HEK293T (cell line): Measurements from ENCODE around the gene CTSA.

Experiments used
- CTBP1 ChIP-seq: fragments of 450-650 bp; IDR thresholded peaks from 2 replicates; pipeline ENCODE4 v1.6.1; 2016; ENCODE audit warnings: borderline replicate concordance
- FOXM1 ChIP-seq: fragments of 450-650 bp; IDR thresholded peaks from 2 replicates; pipeline ENCODE4 v1.6.1; 2017; ENCODE audit warnings: mild to moderate bottlenecking, borderline replicate concordance
- HDGF ChIP-seq: fragments of 450-650 bp; IDR thresholded peaks from 2 replicates; pipeline ENCODE4 v1.6.1; 2017; ENCODE audit warnings: antibody characterized with exemption, borderline replicate concordance
- NFRKB ChIP-seq: fragments of 450-650 bp; IDR thresholded peaks from 2 replicates; pipeline ENCODE4 v1.6.1; 2016; ENCODE audit warnings: mild to moderate bottlenecking, moderate library complexity
- SP1 ChIP-seq: fragments of 450-650 bp; IDR thresholded peaks from 2 replicates; pipeline ENCODE4 v1.6.1; 2017
- SUZ12 ChIP-seq: fragments of 450-650 bp; IDR thresholded peaks from 2 replicates; pipeline ENCODE4 v1.6.1; 2016; ENCODE audit warnings: mild to moderate bottlenecking
- TARDBP ChIP-seq: fragments of 450-650 bp; IDR thresholded peaks from 2 replicates; pipeline ENCODE4 v1.6.1; 2016

DNA sequence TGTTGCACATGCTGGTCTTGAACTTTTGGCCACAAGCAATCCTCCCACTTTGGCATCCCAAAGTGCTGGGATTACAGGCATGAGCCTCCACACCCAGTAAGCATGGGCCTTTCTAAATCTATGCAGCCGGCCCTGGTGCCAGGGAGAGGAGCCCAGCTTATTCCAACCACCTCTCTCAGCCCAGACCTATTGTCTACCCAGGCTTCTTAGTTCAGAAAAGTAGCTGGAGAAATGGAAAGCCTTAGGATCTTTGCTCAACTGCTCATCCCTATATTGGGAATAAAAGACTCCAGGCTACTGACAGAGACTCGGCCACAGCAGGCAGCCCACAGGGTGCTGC, 35.6 kb downstream of the CTSA start:
- TF ChIP-seq CTBP1, result no peak
- no peak for TF ChIP-seq NFRKB
- TF ChIP-seq TARDBP, result no peak
- no peak for TF ChIP-seq SP1
- TF ChIP-seq HDGF, result no peak
- TF ChIP-seq SUZ12, result no peak
- no peak for TF ChIP-seq FOXM1
